ENCODE results near the gene CSRNP3. TPM values are rescaled to one million over a fixed set of nuclear protein-coding genes. Genes with fewer than 3 reads are reported as not detected.
"Not testable (repeated sequence)": the region's sequence is repeated elsewhere in the genome, so short reads cannot be mapped to it uniquely, and the experiment has no call there.

Gene CSRNP3
- total and polyA plus RNA-seq, 7 donors, result 0.96 to 6.6 (median 3.9) TPM

DNA sequence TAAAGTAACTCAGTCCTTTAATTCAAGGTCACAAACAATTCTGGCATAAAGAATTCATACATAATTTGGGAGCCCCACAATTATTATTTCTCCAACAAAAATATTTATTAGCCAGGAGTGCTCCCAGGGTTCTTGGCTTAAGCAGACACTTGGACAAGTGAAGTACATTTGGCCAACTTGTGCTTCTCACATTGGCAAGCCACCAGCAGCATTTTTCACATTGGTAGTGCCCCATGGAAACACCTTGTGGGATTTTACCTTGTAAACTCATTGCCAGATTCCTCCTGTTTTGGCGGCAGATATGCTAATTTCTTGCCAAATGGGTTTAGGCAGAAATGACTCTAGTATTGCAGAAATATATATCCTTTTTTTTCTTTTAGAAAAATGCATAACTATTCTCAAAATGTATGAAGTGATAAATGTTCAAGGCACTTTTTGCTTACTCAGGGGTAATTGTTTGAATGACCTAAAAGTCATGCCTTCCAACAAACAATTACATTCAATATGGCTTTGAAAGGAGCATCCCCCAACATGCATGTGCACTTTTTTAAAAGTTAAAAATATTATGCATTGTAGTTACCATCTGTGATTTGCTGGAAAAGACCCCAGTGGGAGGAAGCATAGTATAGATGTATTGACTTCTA, 113.5 kb downstream of the CSRNP3 start:
- no peak for DNase-seq
- 87 to 91% methylated on average over 1 of the region's 1 CpG for whole genome bisulfite sequencing, 2 donors
- H3K4me1 ChIP-seq, result peaks cover 0 to 16% (median 11%) of the 10 kb centered on the region in 4 donors
- intact Hi-C loops (cut with DNase I), result no loop called here
- no peaks in the 10 kb centered on the region for H3K27me3 ChIP-seq
- TF ChIP-seq EP300 (IDR thresholded peaks at IDR 0.05), result no peak
- TF ChIP-seq POLR2AphosphoS5 (IDR thresholded peaks at IDR 0.05), result no peak
- TF ChIP-seq CTCF (IDR thresholded peaks at IDR 0.05), result no peak
- no peak for TF ChIP-seq POLR2A (IDR thresholded peaks at IDR 0.05)
- H3K36me3 ChIP-seq, result no peaks in the 10 kb centered on the region
- no peak overlapping the region for H3K27ac ChIP-seq
- no peaks in the 10 kb centered on the region for H3K9me3 ChIP-seq
- no peak overlapping the region for H3K4me3 ChIP-seq

DNA sequence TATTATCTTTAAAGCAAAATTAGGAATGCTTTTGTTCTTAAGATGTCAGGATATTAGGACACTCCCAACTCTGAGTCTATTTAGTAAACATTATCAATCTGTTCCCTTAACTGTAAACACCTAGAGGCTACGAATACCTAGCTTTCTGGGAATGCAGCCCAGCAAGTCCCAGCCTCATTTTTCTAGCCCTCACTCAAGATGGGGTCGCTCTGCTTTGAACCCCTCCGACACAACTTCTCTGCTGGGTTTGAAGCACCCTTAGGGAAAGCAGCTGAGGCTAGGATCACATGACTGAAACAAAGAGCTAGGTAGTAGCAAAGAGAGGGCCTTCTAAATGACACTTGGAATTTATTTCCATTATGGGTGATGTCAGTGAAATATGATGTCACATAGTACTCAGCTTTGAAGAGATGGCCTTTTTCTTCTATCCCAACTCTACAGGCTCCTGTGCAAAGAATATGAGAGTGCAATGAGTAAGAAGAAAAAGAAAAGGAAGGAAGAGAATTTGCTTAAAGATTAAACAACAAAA, 114.7 kb downstream of the CSRNP3 start:
- Histone ChIP-seq H3K27me3 (no peaks in the 10 kb centered on the region), H3K9me3 (no peaks in the 10 kb centered on the region), H3K4me1 (peaks cover 0 to 16% (median 11%) of the 10 kb centered on the region in 4 donors), H3K4me3 (no peak overlapping the region), H3K36me3 (no peaks in the 10 kb centered on the region), H3K27ac (no peak overlapping the region)
- 90 to 95% methylated on average over 3 of the region's 3 CpGs for WGBS, 2 donors
- intact Hi-C loops (cut with DNase I), result no loop called here
- DNase-seq, result no peak
- TF ChIP-seq POLR2A (IDR thresholded peaks at IDR 0.05), result no peak
- TF ChIP-seq EP300 (IDR thresholded peaks at IDR 0.05), result no peak
- TF ChIP-seq POLR2AphosphoS5 (IDR thresholded peaks at IDR 0.05), result no peak
- TF ChIP-seq CTCF (IDR thresholded peaks at IDR 0.05), result no peak

DNA sequence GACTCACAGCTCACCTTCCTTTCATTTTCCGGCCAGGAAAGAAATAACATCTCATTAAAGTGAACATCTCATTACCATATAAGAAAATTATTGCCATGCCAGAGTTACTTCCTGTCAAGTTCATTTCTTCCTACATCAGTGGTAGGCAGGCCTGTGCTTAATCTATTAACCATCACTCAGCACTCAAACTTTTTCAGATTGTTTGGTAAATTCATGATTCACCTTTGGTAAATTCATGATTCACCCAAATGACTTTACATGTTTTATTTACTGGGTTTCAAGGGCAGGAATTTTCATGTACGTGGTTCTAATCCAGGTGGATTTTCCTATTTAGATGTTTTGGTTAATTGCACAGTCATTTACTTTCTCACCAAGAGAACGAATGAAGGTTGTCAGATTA, 116.5 kb downstream of the CSRNP3 start:
- Histone ChIP-seq H3K9me3 (no peaks in the 10 kb centered on the region), H3K36me3 (no peaks in the 10 kb centered on the region), H3K4me3 (no peak overlapping the region), H3K27me3 (no peaks in the 10 kb centered on the region), H3K27ac (no peak overlapping the region), H3K4me1 (peaks cover 0 to 16% (median 11%) of the 10 kb centered on the region in 4 donors)
- 77 to 84% methylated on average over 3 of the region's 3 CpGs for WGBS, 2 donors
- TF ChIP-seq EP300 (IDR thresholded peaks at IDR 0.05) (no peak), CTCF (IDR thresholded peaks at IDR 0.05) (no peak)
- intact Hi-C loops (cut with DNase I), result no loop called here
- no peak for DNase-seq

- TF ChIP-seq CTCF (IDR thresholded peaks at IDR 0.05) (no peak), POLR2A (IDR thresholded peaks at IDR 0.05) (no peak), EP300 (IDR thresholded peaks at IDR 0.05) (no peak)
- intact Hi-C loops (cut with DNase I), result no loop called here
- Histone ChIP-seq H3K4me3 (no peak overlapping the region), H3K9me3 (no peaks in the 10 kb centered on the region), H3K27ac (no peak overlapping the region), H3K27me3 (no peaks in the 10 kb centered on the region), H3K36me3 (no peaks in the 10 kb centered on the region), H3K4me1 (peaks cover 0 to 12% (median 9%) of the 10 kb centered on the region in 4 donors)
- DNase-seq, result no peak
- 23 to 51% methylated on average over 4 of the region's 4 CpGs for WGBS, 2 donors
Observed at GRCh38 chr2:165587335-165587938, 117.9 kb downstream of the CSRNP3 start.

DNA sequence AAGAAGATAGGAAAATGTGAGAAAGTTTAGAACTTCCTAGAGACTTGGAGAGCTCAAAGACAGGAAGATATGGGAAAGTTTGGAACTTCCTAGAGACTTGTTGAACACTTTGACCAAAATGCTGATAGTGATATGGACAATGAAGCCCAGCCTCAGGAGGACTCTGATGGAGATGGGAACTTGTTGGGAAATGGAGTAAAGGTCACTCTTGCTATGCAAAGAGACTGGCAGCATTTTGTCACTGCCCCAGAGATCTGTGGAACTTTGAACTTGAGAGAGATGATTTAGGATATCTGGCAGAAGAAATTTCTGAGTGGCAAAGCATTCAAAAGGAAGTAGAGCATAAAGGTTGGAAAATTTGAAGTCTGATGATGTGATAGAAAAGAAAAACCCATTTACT, 121.5 kb downstream of the CSRNP3 start:
- DNase-seq; H3K9me3 ChIP-seq; H3K27me3 ChIP-seq; intact Hi-C loops (cut with DNase I); H3K4me3 ChIP-seq; H3K27ac ChIP-seq; H3K4me1 ChIP-seq: not testable (repeated sequence)
- peaks cover 0 to 13% (median 0%) of the 10 kb centered on the region in 4 donors for H3K36me3 ChIP-seq

Measured in sigmoid colon (tissue), 7 donors.